Measurements from ENCODE around the gene EIF4G2.

- TF ChIP-seq POLR2A (IDR thresholded peaks at IDR 0.05) (no peak), EP300 (IDR thresholded peaks at IDR 0.05) (no peak), CTCF (IDR thresholded peaks at IDR 0.05) (no peak), POLR2AphosphoS5 (IDR thresholded peaks at IDR 0.05) (no peak)
These were observed 30.2 kb upstream of the EIF4G2 start for GRCh38 chr11:10838881-10839280.
